Upper lobe of left lung (tissue), 4 donors: ENCODE data around the gene ADD2.

ENCODE experiments used
- CTCF ChIP-seq, 6 experiments: fragments of 450-650 bp in 4 of 6; fragments of 200-600 bp in 2 of 6; sonication (generic) in 2 of 6; IDR thresholded peaks; one replicate each; pipeline ENCODE4 v1.5.1; 2016 to 2019; ENCODE audit warnings: antibody characterized with exemption in 6 of 6
- EP300 ChIP-seq, 4 donors: sonication (generic); formaldehyde crosslinking; IDR thresholded peaks; one replicate each; pipeline ENCODE4 v1.5.1; 2017; ENCODE audit warnings: antibody characterized with exemption in 4 of 4, control low read depth in 2 of 4
- POLR2A ChIP-seq, 4 donors: fragments of 450-650 bp; IDR thresholded peaks; one replicate each; pipeline ENCODE4 v1.5.1; 2016 to 2017; ENCODE audit warnings: antibody characterized with exemption in 4 of 4, mild to moderate bottlenecking in 2 of 4
- POLR2AphosphoS5 ChIP-seq, 2 donors: sonication (generic); formaldehyde crosslinking; IDR thresholded peaks; one replicate each; pipeline ENCODE4 v1.5.1; 2017; ENCODE audit warnings: antibody characterized with exemption in 2 of 2

DNA sequence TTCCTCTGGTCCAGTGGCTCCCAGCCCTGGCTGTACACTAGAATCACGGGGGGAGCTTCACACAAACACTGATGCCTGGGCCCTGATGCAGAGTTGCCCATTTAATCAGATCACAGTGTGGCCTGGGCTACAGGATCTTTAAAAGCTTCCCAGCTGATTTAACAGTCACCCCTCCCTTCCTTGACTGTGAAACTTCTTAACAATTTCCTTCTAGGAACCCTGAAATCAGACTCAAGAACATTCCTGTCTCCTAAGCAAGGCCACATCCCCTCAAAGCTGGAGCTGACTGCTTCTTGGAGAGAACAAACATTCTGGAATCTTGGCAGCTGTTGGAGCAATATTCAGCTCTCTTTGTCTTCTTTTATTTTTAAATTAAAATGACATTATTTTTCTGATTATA, 88.7 kb downstream of the ADD2 start:
- TF ChIP-seq POLR2A (IDR thresholded peaks at IDR 0.05): no peak
- TF ChIP-seq CTCF (IDR thresholded peaks at IDR 0.05): no peak
- no peak for TF ChIP-seq POLR2AphosphoS5 (IDR thresholded peaks at IDR 0.05)
- no peak for TF ChIP-seq EP300 (IDR thresholded peaks at IDR 0.05)
